NCI-H2227 treated with DMSO at 0.1 percent for 48 hours (cell line): Measurements from ENCODE around the gene NRXN3.

Source experiments
- DNase-seq: peaks from one replicate; lab custom pipeline; 2025; lab: John Stamatoyannopoulos, UW

NRXN3 gene

GRCh38 chr14:79351011-79351410 lies 1180.8 kb downstream of the NRXN3 start:
- DNase-seq = no peak

- DNase-seq = no peak
Observed at GRCh38 chr14:79352076-79352630, 1182.0 kb downstream of the NRXN3 start.

- no peak for DNase-seq
Observed at GRCh38 chr14:79354336-79354735, 1184.2 kb downstream of the NRXN3 start.

GRCh38 chr14:79356040-79356439 lies 1185.9 kb downstream of the NRXN3 start:
- no peak for DNase-seq

GRCh38 chr14:79357307-79357706 lies 1187.1 kb downstream of the NRXN3 start:
- peak; percentile 24 for DNase-seq

GRCh38 chr14:79363291-79363690 lies 1193.1 kb downstream of the NRXN3 start:
- peak; percentile 17 for DNase-seq

- DNase-seq = peak; percentile 22
Observed at GRCh38 chr14:79369359-79370332, 1199.5 kb downstream of the NRXN3 start.

- DNase-seq = no peak
Observed at GRCh38 chr14:79370969-79371368, 1200.8 kb downstream of the NRXN3 start.

- peak; percentile 53 for DNase-seq
Observed at GRCh38 chr14:79373451-79373850, 1203.3 kb downstream of the NRXN3 start.

GRCh38 chr14:79375356-79375755 lies 1205.2 kb downstream of the NRXN3 start:
- no peak for DNase-seq

GRCh38 chr14:79376557-79376956 lies 1206.4 kb downstream of the NRXN3 start:
- DNase-seq = no peak

GRCh38 chr14:79378020-79378419 lies 1207.8 kb downstream of the NRXN3 start:
- no peak for DNase-seq

GRCh38 chr14:79379266-79379665 lies 1209.1 kb downstream of the NRXN3 start:
- no peak for DNase-seq

GRCh38 chr14:79383031-79383430 lies 1212.9 kb downstream of the NRXN3 start:
- no peak for DNase-seq

- no peak for DNase-seq
Observed at GRCh38 chr14:79383475-79383874, 1213.3 kb downstream of the NRXN3 start.

- no peak for DNase-seq
Observed at GRCh38 chr14:79395061-79395460, 1224.9 kb downstream of the NRXN3 start.

GRCh38 chr14:79404874-79405511 lies 1234.8 kb downstream of the NRXN3 start:
- peak; percentile 40 for DNase-seq

GRCh38 chr14:79405512-79405910 lies 1235.3 kb downstream of the NRXN3 start:
- no peak for DNase-seq

GRCh38 chr14:79407572-79407971 lies 1237.4 kb downstream of the NRXN3 start:
- no peak for DNase-seq

- DNase-seq = no peak
Observed at GRCh38 chr14:79408696-79409095, 1238.5 kb downstream of the NRXN3 start.

GRCh38 chr14:79411403-79412174 lies 1241.4 kb downstream of the NRXN3 start:
- DNase-seq = no peak

GRCh38 chr14:79412822-79413221 lies 1242.6 kb downstream of the NRXN3 start:
- no peak for DNase-seq
